Spleen (tissue), 11 donors: ENCODE data around the gene PDIA2. TPM values are rescaled to one million over a fixed set of nuclear protein-coding genes. Genes with fewer than 3 reads are reported as not detected.
A peak's percentile ranks its signal among the peaks of the same experiment; 100 is the strongest.

Experiments
- DNase-seq: peaks from one replicate; pipeline ENCODE4 v3.0.0-alpha.2; 2020
- H3K27ac ChIP-seq, 8 donors: fragments of 200-600 bp; sonication (generic) in 7 of 8; 1 replicate in 4 of 8; 2 replicates in 4 of 8; pipeline versions ENCODE4 v1.5.0 to v1.8.0; 2016 to 2021; ENCODE audit warnings: inconsistent platforms in 4 of 8, mild to moderate bottlenecking in 4 of 8, moderate library complexity in 1 of 8
- H3K27me3 ChIP-seq, 7 donors: fragments of 200-600 bp; sonication (generic) in 6 of 7; replicated peaks in 1 of 7; 1 replicate in 4 of 7; 2 replicates in 3 of 7; pipeline versions ENCODE4 v1.5.0 to v1.8.0; 2016 to 2021; ENCODE audit warnings: inconsistent platforms in 3 of 7, mild to moderate bottlenecking in 1 of 7
- H3K36me3 ChIP-seq, 6 donors: fragments of 200-600 bp; sonication (generic) in 5 of 6; 1 replicate in 4 of 6; 2 replicates in 2 of 6; pipeline versions ENCODE4 v1.5.0 to v1.8.0; 2016 to 2021; ENCODE audit warnings: inconsistent platforms in 2 of 6
- H3K4me1 ChIP-seq, 6 donors: fragments of 200-600 bp; sonication (generic) in 5 of 6; 1 replicate in 3 of 6; 2 replicates in 3 of 6; pipeline versions ENCODE4 v1.5.0 to v1.8.0; 2016 to 2021; ENCODE audit warnings: inconsistent platforms in 3 of 6
- H3K4me3 ChIP-seq, 8 donors: fragments of 200-600 bp; sonication (generic) in 7 of 8; 1 replicate in 4 of 8; 2 replicates in 4 of 8; pipeline versions ENCODE4 v1.5.0 to v1.8.0; 2016 to 2021; ENCODE audit warnings: inconsistent platforms in 4 of 8, mild to moderate bottlenecking in 4 of 8, moderate library complexity in 2 of 8
- H3K9me3 ChIP-seq, 8 donors: fragments of 200-600 bp; sonication (generic) in 7 of 8; 1 replicate in 4 of 8; 2 replicates in 4 of 8; pipeline versions ENCODE4 v1.5.0 to v1.8.0; 2016 to 2021; ENCODE audit warnings: inconsistent platforms in 4 of 8
- POLR2A ChIP-seq, 3 donors: fragments of 450-650 bp; IDR thresholded peaks; one replicate each; pipeline ENCODE4 v1.5.1; 2017; ENCODE audit warnings: antibody characterized with exemption in 3 of 3, mild to moderate bottlenecking in 1 of 3
- POLR2AphosphoS5 ChIP-seq, 3 donors: sonication (generic); formaldehyde crosslinking; IDR thresholded peaks; one replicate each; pipeline ENCODE4 v1.5.1; 2017; ENCODE audit warnings: antibody characterized with exemption in 3 of 3
- WGBS, 5 donors: extraction: QIAGEN DNeasy Blood & Tissue Kit in 3 of 5; methylation state at CpG; one replicate each; pipeline versions ENCODE4 v1.1.5 to v1.1.7; 2013 to 2018; 5-methylcytosine and 5-hydroxymethylcytosine counted together
- intact Hi-C: fragments of 100-400 bp; cut with DNase I; formaldehyde crosslinking; loops from one replicate; pipeline ENCODE4 v1.15.0; 2023; ENCODE audit warnings: low total_unique reads
- polyA plus RNA-seq, 3 donors: library from polyadenylated mRNA; stranded (reverse); fragments of 200-250 nt; gene quantifications; one replicate each; pipeline ENCODE4 v1.2.1, GENCODE V29; 2013
- total RNA-seq, 7 donors: library from RNA; depleted of rRNA in 3 of 7; stranded (reverse); fragments of >200 nt in 3 of 7; fragmentation: NEBNext Ultra II Directional in 4 of 7; extraction: Animal tissue kit (Norgen Biotek cat#: 25700) in 4 of 7; gene quantifications; one replicate each; pipeline versions ENCODE4 v1.1.0 to v1.2.1, GENCODE V29; 2016 to 2021
- TF ChIP-seq, protein P1 (sequence below), 11 experiments: fragments of 200-600 bp in 7 of 11; fragments of 450-650 bp in 4 of 11; sonication (generic) in 4 of 11; IDR thresholded peaks in 8 of 11; conservative IDR thresholded peaks in 3 of 11; 1 replicate in 7 of 11; 2 replicates in 4 of 11; pipeline versions ENCODE4 v1.4.0 to v1.8.0; 2016 to 2021; ENCODE audit warnings: antibody characterized with exemption in 11 of 11, inconsistent platforms in 4 of 11, mild to moderate bottlenecking in 1 of 11
- donor health status: healthy with polysubstance abuse.
- donor health status: DM: no; HTN: no; CAD: no; lungs with moderate emphysema.
- donor health status: DM: no; HTN: no; CAD: no.
- donor health status: Bipolar disorder and iron deficiency.
- donor health status: healthy.
- donor health status: DM: no; HTN: no; CAD: no.
- donor health status: DM: yes; HTN: yes; CAD: no.

PDIA2 gene
- total and polyA plus RNA-seq, 10 donors: 0.28 to 2.4 (median 0.89) TPM; not detected in 4

GRCh38 chr16:320206-320605 lies 37.2 kb downstream of the PDIA2 start:
- Histone ChIP-seq H3K4me3 (no peak overlapping the region), H3K27ac (no peak overlapping the region), H3K4me1 (peaks cover under 1 to 76% (median 22%) of the 10 kb centered on the region in 6 donors), H3K9me3 (no peaks in the 10 kb centered on the region), H3K36me3 (peaks cover 0 to 32% (median 12%) of the 10 kb centered on the region in 6 donors), H3K27me3 (no peaks in the 10 kb centered on the region)
- intact Hi-C loops: no loop called here
- TF ChIP-seq, protein P1, sequence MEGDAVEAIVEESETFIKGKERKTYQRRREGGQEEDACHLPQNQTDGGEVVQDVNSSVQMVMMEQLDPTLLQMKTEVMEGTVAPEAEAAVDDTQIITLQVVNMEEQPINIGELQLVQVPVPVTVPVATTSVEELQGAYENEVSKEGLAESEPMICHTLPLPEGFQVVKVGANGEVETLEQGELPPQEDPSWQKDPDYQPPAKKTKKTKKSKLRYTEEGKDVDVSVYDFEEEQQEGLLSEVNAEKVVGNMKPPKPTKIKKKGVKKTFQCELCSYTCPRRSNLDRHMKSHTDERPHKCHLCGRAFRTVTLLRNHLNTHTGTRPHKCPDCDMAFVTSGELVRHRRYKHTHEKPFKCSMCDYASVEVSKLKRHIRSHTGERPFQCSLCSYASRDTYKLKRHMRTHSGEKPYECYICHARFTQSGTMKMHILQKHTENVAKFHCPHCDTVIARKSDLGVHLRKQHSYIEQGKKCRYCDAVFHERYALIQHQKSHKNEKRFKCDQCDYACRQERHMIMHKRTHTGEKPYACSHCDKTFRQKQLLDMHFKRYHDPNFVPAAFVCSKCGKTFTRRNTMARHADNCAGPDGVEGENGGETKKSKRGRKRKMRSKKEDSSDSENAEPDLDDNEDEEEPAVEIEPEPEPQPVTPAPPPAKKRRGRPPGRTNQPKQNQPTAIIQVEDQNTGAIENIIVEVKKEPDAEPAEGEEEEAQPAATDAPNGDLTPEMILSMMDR (IDR thresholded peaks at IDR 0.05 in 8 of 11, conservative IDR thresholded peaks at IDR 0.05 in 3 of 11): no peak
- no peak for DNase-seq
- 90 to 96% (median 92%) methylated on average over 5 of the region's 5 CpGs for WGBS, 5 donors

- TF ChIP-seq POLR2A (IDR thresholded peaks at IDR 0.05) (no peak), POLR2AphosphoS5 (IDR thresholded peaks at IDR 0.05) (no peak)
- TF ChIP-seq, protein P1 (IDR thresholded peaks at IDR 0.05 in 8 of 11, conservative IDR thresholded peaks at IDR 0.05 in 3 of 11): no peak
- H3K4me3 ChIP-seq: no peak overlapping the region
- peaks cover 0 to 32% (median 12%) of the 10 kb centered on the region in 6 donors for H3K36me3 ChIP-seq
- H3K9me3 ChIP-seq: no peaks in the 10 kb centered on the region
- peaks cover 8 to 83% (median 32%) of the 10 kb centered on the region in 6 donors for H3K4me1 ChIP-seq
- WGBS, 5 donors: 80 to 90% (median 84%) methylated on average over 9 of the region's 9 CpGs
- no peaks in the 10 kb centered on the region for H3K27me3 ChIP-seq
- DNase-seq: no peak
- intact Hi-C loops: no loop called here
- peak overlapping the region in 2 of 8 donors; percentile 5 to 37 for H3K27ac ChIP-seq
Measured at GRCh38 chr16:321532-321931, 38.6 kb downstream of the PDIA2 start.

GRCh38 chr16:322476-323143 lies 39.6 kb downstream of the PDIA2 start:
- intact Hi-C loops: no loop called here
- TF ChIP-seq POLR2AphosphoS5 (IDR thresholded peaks at IDR 0.05) (no peak), POLR2A (IDR thresholded peaks at IDR 0.05) (no peak)
- TF ChIP-seq, protein P1 (IDR thresholded peaks at IDR 0.05 in 8 of 11, conservative IDR thresholded peaks at IDR 0.05 in 3 of 11): no peak
- Histone ChIP-seq H3K9me3 (no peaks in the 10 kb centered on the region), H3K4me1 (peaks cover 15 to 85% (median 42%) of the 10 kb centered on the region in 6 donors), H3K36me3 (peaks cover 0 to 22% (median 12%) of the 10 kb centered on the region in 6 donors), H3K27ac (no peak overlapping the region), H3K4me3 (no peak overlapping the region), H3K27me3 (no peaks in the 10 kb centered on the region)
- WGBS, 5 donors: 93 to 97% (median 95%) methylated on average over 13 of the region's 13 CpGs
- no peak for DNase-seq

DNA sequence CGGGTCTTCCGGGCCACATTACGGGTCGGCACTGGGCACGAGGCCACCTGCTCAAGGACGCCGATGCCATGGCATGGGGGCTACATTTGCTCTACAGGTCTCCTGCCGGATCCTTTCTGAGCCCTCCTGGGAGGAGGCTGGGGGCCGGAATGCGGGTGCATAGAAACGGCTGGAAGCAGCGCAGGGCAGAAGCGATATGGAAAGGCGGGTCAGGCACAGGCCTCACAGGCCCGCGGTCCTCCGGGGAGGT lies 41.2 kb downstream of the PDIA2 start:
- Histone ChIP-seq H3K9me3 (no peaks in the 10 kb centered on the region), H3K4me3 (peak overlapping the region in 2 of 8 donors; percentile 24 to 62), H3K4me1 (peaks cover 21 to 94% (median 52%) of the 10 kb centered on the region in 6 donors), H3K27ac (peak overlapping the region in 4 of 8 donors; percentile 50 to 83 (median 79)), H3K36me3 (peaks cover 0 to 7% (median 3%) of the 10 kb centered on the region in 6 donors), H3K27me3 (no peaks in the 10 kb centered on the region)
- 92 to 95% (median 92%) methylated on average over 12 to 17 of the region's 17 CpGs for WGBS, 5 donors
- TF ChIP-seq POLR2AphosphoS5 (IDR thresholded peaks at IDR 0.05) (no peak), POLR2A (IDR thresholded peaks at IDR 0.05) (no peak)
- TF ChIP-seq, protein P1 (IDR thresholded peaks at IDR 0.05 in 8 of 11, conservative IDR thresholded peaks at IDR 0.05 in 3 of 11): no peak
- no peak for DNase-seq
- intact Hi-C loops: no loop called here
